Pancreas (tissue), 10 donors: Measurements from ENCODE around the gene GPATCH11. TPM values are rescaled to one million over a fixed set of nuclear protein-coding genes. Genes with fewer than 3 reads are reported as not detected.

ENCODE experiments used
- ATAC-seq, 4 donors: fragments of 200-7000 bp; cut with Tn5 transposase; one replicate each; pipeline versions ENCODE4 v1.8.0 to v1.9.1; 2020; ENCODE audit warnings: mild to moderate bottlenecking in 4 of 4, moderate library complexity in 4 of 4
- DNase-seq, 6 donors: peaks; one replicate each; pipeline ENCODE4 v3.0.0-alpha.2; 2020
- FAIRE-seq: peaks from 2 replicates; lab custom pipeline; 2012; peaks lifted over from hg19 to GRCh38; lab: Jason Lieb, UNC
- H3K27ac ChIP-seq, 4 donors: fragments of 200-600 bp; sonication (generic); 1 replicate in 3 of 4; 2 replicates in 1 of 4; pipeline versions ENCODE4 v1.5.0 to v1.8.0; 2020
- H3K27me3 ChIP-seq, 4 donors: fragments of 200-600 bp; one replicate each; pipeline ENCODE4 v1.8.0; 2021
- H3K36me3 ChIP-seq, 3 donors: fragments of 200-600 bp; sonication (generic) in 1 of 3; one replicate each; pipeline versions ENCODE4 v1.5.0 to v1.8.0; 2020 to 2021
- H3K4me1 ChIP-seq, 3 donors: fragments of 200-600 bp; one replicate each; pipeline ENCODE4 v1.8.0; 2021
- H3K4me3 ChIP-seq, 4 donors: fragments of 200-600 bp; sonication (generic) in 2 of 4; one replicate each; pipeline versions ENCODE4 v1.5.0 to v1.8.0; 2020 to 2021
- H3K9me3 ChIP-seq, 4 donors: fragments of 200-600 bp; one replicate each; pipeline ENCODE4 v1.8.0; 2021
- CTCF ChIP-seq, 4 donors: fragments of 200-600 bp; sonication (generic) in 3 of 4; IDR thresholded peaks; one replicate each; pipeline versions ENCODE4 v1.5.0 to v1.8.0; 2021; ENCODE audit warnings: antibody characterized with exemption in 4 of 4
- WGBS, 2 donors: extraction: QIAGEN DNeasy Blood & Tissue Kit; methylation state at CpG; one replicate each; pipeline ENCODE4 v1.1.7; 2013; 5-methylcytosine and 5-hydroxymethylcytosine counted together
- intact Hi-C, 3 donors: fragments of 100-400 bp; cut with DNase I; formaldehyde crosslinking; loops; one replicate each; pipeline versions ENCODE4 v1.11.1 to v1.14.2; 2022
- polyA plus RNA-seq, 2 donors: library from polyadenylated mRNA; stranded (reverse); fragments of 200-250 nt; gene quantifications; one replicate each; pipeline ENCODE4 v1.2.3, GENCODE V29; 2013
- total RNA-seq, 6 donors: library from RNA; stranded (reverse); fragmentation: NEBNext Ultra II Directional in 4 of 6; extraction: Animal tissue kit (Norgen Biotek cat#: 25700) in 4 of 6; gene quantifications; one replicate each; pipeline versions ENCODE4 v1.2.1 to v1.2.4, GENCODE V29; 2021 to 2023
- donor health status: healthy with polysubstance abuse.
- donor health status: DM: no; HTN: no; CAD: no; lungs with moderate emphysema.
- donor health status: DM: no; HTN: no; CAD: no.
- donor health status: control.
- donor health status: control.
- donor health status: Bipolar disorder and iron deficiency.
- donor health status: DM: yes; HTN: yes; CAD: no.
- donor health status: DM: no; HTN: no; CAD: no.
- donor health status: DM: no; HTN: no; CAD: no.
- donor health status: DM: yes; HTN: yes; CAD: no.

The GPATCH11 gene
- total and polyA plus RNA-seq, 8 donors, result 1.4 to 2.8 (median 1.9) TPM

GRCh38 chr2:37090019-37090477, 5.7 kb downstream of the GPATCH11 start:
- Histone ChIP-seq H3K36me3 (peaks cover 0 to 14% (median 0%) of the 10 kb centered on the region in 3 donors), H3K4me3 (no peak overlapping the region)
- 84 to 85% methylated on average over 4 of the region's 4 CpGs for WGBS, 2 donors

DNA sequence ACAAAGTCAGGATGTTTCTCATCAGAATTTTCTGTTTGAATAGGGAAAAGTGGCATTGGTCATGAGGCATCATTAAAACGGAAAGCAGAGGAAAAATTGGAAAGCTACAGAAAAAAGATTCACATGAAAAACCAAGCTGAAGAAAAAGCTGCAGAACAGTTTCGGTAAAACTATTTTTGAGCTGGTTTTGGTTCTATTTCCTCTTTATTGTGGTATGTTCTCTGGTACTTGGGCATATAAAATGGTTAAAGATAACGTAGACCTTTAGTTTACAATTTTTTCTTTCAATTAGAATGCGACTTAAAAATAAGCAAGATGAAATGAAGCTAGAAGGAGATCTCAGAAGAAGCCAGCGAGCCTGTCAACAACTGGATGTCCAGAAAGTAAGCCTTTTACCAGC, 7.6 kb downstream of the GPATCH11 start:
- Histone ChIP-seq H3K4me1 (no peaks in the 10 kb centered on the region), H3K4me3 (no peak overlapping the region), H3K36me3 (peaks cover 0 to 21% (median 0%) of the 10 kb centered on the region in 3 donors), H3K27me3 (no peaks in the 10 kb centered on the region), H3K27ac (no peak overlapping the region), H3K9me3 (no peaks in the 10 kb centered on the region)
- intact Hi-C loops, result no loop called here
- FAIRE-seq, result no peak
- no peak for ATAC-seq
- no peak for TF ChIP-seq CTCF (IDR thresholded peaks at IDR 0.05)
- DNase-seq, result no peak
- 82 to 87% methylated on average over 5 of the region's 5 CpGs for WGBS, 2 donors

More at GRCh38 chr2:37090019-37090477, 5.7 kb downstream of the GPATCH11 start:
- DNase-seq, result no peak
- Histone ChIP-seq H3K27ac (no peak overlapping the region), H3K9me3 (no peaks in the 10 kb centered on the region), H3K4me1 (peaks cover 0 to 5% (median 5%) of the 10 kb centered on the region in 3 donors), H3K27me3 (no peaks in the 10 kb centered on the region)
- FAIRE-seq, result no peak
- no peak for TF ChIP-seq CTCF (IDR thresholded peaks at IDR 0.05)
- intact Hi-C loops, result no loop called here
- no peak for ATAC-seq

DNA sequence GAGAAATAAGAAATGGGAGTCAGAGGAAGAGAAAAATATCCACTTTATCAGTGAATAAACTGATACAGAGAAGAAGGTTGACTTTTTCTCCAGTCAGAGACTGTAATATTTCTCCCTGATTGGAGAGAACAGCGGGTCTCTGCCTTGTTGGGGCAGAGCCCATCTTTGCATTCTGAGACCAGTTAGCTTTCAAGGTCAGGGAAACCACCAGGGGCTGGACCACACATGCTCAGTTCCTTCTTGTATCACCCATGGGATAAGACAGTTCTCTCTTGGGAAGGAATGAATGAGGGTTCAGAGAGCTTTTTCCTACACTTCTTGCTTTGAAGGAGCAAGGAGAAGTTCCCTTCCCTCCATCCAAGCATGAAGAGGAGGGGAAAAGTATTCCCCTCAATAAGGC, 12.2 kb downstream of the GPATCH11 start:
- Histone ChIP-seq H3K27ac (no peak overlapping the region), H3K36me3 (peaks cover 0 to 33% (median 0%) of the 10 kb centered on the region in 3 donors), H3K4me1 (no peaks in the 10 kb centered on the region), H3K4me3 (no peak overlapping the region), H3K9me3 (no peaks in the 10 kb centered on the region), H3K27me3 (no peaks in the 10 kb centered on the region)
- FAIRE-seq (no peak), ATAC-seq (no peak), DNase-seq (no peak)
- 93 to 96% methylated on average over 1 of the region's 1 CpG for WGBS, 2 donors
- intact Hi-C loops, result no loop called here
- no peak for TF ChIP-seq CTCF (IDR thresholded peaks at IDR 0.05)

DNA sequence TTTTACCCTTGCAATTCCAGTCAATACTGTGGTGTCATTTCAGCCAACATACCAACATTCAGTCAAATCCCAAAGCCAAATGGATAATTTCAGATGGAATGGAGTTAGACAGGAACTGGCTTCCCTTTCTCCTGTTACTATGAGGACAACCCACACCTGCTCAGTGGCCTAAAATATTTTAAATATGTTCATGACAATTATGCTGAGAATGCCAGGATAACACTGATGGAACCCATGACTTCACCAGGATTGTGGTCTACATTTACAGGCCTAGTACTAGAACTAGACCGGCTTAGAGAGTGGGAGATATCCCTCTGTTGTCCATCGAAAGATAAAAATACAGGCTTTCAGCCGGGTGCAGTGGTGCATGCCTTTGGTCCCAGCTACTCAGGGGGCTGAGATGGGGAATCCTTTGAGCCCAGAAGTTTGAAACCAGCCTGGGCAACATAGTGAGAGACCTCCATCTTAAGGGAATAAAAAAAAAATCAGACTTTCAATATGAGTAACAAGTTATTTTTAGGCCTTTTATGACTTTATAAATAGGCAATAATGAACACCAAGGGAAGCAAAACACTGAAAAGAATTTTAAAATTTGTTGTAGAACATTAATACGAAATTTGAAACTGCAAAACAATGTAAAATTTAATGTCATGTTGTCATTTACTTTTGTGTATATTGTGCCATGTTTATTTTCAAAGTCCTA, 14.2 kb downstream of the GPATCH11 start:
- DNase-seq (no peak), FAIRE-seq (no peak), ATAC-seq (no peak)
- H3K27ac ChIP-seq, result no peak overlapping the region
- no peaks in the 10 kb centered on the region for H3K27me3 ChIP-seq
- intact Hi-C loops, result no loop called here
- no peak for TF ChIP-seq CTCF (IDR thresholded peaks at IDR 0.05)
- H3K9me3 ChIP-seq, result no peaks in the 10 kb centered on the region
- peaks cover 0 to 28% (median 0%) of the 10 kb centered on the region in 3 donors for H3K36me3 ChIP-seq
- H3K4me1 ChIP-seq, result no peaks in the 10 kb centered on the region
- H3K4me3 ChIP-seq, result no peak overlapping the region
- 94 to 98% methylated on average over 4 of the region's 4 CpGs for WGBS, 2 donors

DNA sequence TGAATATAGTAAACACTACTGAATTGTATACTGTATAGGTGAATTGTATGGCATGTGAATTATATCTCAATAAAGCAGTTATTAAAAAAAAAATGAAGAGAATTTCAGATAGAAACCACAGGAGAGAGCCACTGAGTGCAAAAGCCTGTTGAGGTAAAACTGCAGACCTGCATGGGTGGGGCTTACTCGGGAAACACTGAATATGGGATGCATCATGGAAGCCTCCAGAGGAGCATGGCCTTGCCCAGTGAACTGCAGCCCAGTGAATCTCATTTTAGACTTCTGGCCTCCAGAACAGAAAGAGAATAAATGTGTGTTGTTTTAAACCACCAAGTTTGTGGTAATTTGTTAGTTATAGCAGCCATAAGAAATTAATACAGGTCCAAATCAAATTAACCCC, 15.7 kb downstream of the GPATCH11 start:
- TF ChIP-seq CTCF (IDR thresholded peaks at IDR 0.05), result no peak
- 54 to 59% methylated on average over 1 of the region's 1 CpG for WGBS, 2 donors
- DNase-seq (no peak), ATAC-seq (no peak), FAIRE-seq (no peak)
- intact Hi-C loops, result no loop called here
- H3K27me3 ChIP-seq, result no peaks in the 10 kb centered on the region
- no peaks in the 10 kb centered on the region for H3K9me3 ChIP-seq
- H3K27ac ChIP-seq, result no peak overlapping the region
- no peaks in the 10 kb centered on the region for H3K4me1 ChIP-seq
- peaks cover 0 to 18% (median 0%) of the 10 kb centered on the region in 3 donors for H3K36me3 ChIP-seq
- H3K4me3 ChIP-seq, result no peak overlapping the region
